ENCODE data around the gene LDB1.

- TF ChIP-seq POLR2A (IDR thresholded peaks at IDR 0.05; ENCODE audit: borderline replicate concordance, extremely low read depth, insufficient read depth, insufficient read length) = peak; percentile 4
- TF ChIP-seq EZH2 (IDR thresholded peaks at IDR 0.05) = no peak
- no peak for TF ChIP-seq CTCF (IDR thresholded peaks at IDR 0.05 in 2 of 3, conservative IDR thresholded peaks at IDR 0.05 in 1 of 3; ENCODE audit: borderline replicate concordance in 1 of 3, insufficient read depth in 1 of 3, low read depth in 2 of 3, low read length in 2 of 3)
- TF ChIP-seq YY1 (IDR thresholded peaks at IDR 0.05; ENCODE audit: extremely low read depth, insufficient replicate concordance, low read depth, low read length) = no peak
- TF ChIP-seq ZNF274 (IDR thresholded peaks at IDR 0.05; ENCODE audit: low read depth, low read length) = no peak
These were observed 11.4 kb upstream of the LDB1 start for GRCh38 chr10:102131286-102132170.

All from HCT116 (cell line).